NCI-H2227 (cell line): Measurements from ENCODE around the gene LIME1.
"Not testable (repeated sequence)": the region's sequence is repeated elsewhere in the genome, so short reads cannot be mapped to it uniquely, and the experiment has no call there.

Source experiments
- DNase-seq: peaks from one replicate; lab custom pipeline; 2025; ENCODE audit not compliant: unreplicated experiment; lab: John Stamatoyannopoulos, UW

LIME1 gene

DNA sequence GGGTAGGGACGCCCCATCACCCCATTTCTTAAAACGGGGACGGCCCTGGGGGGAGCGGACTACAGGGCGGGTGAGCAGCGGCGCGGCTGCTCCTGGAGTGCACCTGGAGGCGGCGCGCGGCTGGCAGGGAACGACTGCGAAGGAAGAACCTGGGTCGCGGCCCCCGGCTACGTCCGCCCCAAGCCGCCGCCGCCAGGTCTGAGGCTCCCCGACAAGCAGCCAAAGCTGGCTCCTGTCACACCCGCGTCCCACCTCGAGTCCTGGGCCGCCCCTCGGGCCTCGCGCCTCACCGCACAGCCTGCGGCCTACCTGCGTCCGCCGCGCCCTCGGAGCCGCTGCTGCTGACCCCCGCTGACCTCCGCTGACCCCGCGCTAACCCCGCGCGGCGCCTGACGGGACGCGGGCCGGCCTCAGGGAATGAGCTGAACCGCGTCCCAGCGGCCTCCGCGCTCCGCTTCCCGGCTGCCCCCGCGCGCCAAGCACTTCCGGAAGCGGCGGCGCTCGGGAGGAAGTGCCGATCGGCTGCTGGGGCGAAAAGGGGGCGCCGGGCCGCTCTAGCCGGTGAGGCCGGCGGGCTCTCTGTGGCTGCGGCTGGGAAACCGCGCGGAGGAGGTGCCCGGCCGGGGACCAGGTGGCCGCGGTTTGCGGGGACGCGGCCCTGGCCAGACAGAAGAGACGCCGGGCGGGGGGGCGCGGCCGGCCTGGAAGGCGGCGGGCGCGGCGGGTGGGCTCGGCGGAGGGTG is 28.7 kb upstream of the LIME1 start, which contains the start of the genes ARFRP1 and ZGPAT:
TSS of gene ARFRP1 (minus strand) at position 419 of the 743 bp plus-strand sequence. CDS start 885 bp downstream, outside the sequence.
TSS of gene ZGPAT (plus strand) at position 482 of the 743 bp plus-strand sequence. CDS start 542 bp downstream, outside the sequence.
- peak; percentile 94 for DNase-seq

DNA sequence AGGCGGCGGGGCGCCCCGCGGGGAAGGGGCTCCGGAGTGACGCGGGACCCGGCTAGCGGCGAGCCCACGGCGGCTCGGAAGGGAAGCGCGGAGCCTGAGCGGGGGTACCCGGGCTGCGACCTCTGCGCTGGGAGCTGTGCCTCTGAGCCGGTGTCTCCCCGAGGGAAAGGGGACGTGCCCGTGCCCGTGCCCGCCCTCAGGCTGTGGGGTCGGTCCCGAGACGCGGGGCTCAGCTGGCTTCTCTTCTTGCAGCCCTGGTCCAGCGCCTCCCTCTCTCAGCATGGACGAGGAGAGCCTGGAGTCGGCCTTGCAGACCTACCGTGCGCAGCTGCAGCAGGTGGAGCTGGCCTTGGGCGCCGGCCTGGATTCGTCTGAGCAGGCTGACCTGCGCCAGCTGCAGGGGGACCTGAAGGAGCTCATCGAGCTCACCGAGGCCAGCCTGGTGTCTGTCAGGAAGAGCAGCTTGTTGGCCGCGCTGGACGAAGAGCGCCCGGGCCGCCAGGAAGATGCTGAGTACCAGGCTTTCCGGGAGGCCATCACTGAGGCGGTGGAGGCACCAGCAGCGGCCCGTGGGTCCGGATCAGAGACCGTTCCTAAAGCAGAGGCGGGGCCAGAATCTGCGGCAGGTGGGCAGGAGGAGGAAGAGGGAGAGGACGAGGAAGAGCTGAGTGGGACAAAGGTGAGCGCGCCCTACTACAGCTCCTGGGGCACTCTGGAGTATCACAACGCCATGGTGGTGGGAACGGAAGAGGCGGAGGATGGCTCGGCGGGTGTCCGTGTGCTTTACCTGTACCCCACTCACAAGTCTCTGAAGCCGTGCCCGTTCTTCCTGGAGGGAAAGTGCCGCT is 27.9 kb upstream of the LIME1 start:
- peak; percentile 71 for DNase-seq

DNA sequence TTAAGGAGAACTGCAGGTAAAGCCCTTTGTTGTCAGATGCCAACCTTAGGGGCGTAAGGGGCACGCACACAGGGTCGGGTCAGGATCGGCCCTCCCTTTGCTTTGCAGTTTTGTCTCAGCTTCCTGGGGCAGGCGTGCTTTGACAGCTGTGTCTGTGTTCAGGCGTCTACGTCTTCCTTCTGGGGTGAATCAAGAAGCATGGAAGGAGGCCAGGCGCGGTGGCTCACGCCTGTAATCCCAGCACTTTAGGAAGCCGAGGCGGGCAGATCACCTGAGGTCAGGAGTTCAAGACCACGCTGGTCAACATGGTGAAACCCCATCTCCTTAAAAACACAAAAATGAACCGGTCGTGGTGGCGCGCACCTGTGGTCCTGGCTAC is 27.3 kb upstream of the LIME1 start:
- no peak for DNase-seq

DNA sequence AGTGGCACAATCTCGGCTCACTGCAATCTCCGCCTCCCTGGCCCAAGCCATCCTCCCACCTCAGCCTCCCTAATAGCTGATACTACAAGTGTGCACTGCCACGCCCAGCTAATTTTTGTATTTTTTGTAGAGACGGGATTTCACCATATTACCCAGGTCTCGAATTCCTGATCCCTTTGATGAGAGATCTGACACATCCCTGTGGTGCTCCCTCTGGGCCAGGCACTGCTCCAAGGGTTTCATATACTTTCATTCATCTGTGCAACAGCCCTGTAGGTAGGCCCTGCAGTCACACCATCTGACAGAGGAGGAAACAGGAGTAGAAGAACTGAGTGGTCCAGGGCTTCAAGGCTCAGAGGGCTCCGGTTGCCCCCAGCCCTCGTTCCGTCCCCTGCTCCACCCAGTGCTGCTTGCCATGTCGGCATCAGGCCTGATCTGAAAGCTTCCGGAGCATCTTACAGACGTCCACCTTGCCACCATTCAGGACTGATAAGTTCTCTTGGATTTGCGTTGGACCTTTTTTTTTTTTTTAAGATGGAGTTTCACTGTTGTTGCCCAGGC is 25.3 kb upstream of the LIME1 start:
- DNase-seq: no peak

DNA sequence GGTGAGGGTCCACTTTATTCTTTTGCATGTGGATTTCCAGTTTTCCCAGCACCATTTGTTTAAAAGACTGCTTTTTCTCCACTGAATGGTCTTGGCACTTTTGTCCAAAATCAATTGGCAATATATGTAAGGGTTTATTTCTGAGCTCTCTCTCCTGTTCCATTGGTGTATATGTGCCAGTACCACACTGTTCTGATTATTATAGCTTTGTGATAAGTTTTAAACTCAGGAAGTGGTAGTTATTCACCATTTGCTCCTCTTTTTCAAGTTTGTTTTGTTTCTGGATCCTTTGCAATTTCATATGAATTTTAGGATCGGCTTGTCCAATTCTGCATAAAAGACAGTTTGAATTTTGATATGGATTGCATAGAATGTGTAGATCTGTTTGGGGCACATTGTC is 24.3 kb upstream of the LIME1 start:
- DNase-seq: no peak

DNA sequence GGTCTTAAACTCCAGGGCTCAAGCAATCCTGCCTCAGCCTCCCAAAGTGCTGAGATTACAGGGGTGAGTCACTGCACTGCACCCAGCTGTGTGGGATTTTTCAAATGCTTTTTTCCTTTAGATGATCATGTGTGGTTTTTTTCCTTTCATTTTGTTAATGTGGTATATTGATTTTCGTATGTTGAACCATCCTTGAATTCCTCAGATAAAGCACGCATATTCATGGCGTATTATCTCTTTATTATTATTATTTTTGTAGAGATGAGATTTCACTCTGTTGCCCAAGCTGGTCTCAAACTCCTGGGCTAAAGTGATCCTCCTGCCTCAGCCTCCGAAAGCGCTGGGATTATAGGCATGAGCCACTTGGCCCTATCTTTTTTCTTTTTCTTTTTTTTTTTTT is 21.6 kb upstream of the LIME1 start:
- DNase-seq: no peak

DNA sequence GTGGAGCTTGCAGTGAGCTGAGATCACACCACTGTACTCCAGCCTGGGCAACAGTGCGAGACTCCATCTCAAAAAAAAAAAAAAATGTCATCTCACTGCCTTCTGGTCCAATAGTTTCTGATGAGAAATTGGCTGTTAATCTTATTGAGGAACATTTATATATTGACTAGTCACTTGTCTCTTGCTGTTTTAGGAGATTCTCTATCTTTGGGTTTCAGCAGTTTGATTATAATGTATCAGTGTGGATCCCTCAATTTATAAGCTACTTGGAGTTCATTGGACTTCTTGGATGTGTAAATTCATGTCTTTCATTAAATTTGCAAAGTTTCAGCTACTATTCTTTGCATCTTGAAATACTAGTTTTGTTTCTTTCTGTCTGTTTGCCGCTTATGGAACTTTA is 17.5 kb upstream of the LIME1 start:
- DNase-seq: no peak

DNA sequence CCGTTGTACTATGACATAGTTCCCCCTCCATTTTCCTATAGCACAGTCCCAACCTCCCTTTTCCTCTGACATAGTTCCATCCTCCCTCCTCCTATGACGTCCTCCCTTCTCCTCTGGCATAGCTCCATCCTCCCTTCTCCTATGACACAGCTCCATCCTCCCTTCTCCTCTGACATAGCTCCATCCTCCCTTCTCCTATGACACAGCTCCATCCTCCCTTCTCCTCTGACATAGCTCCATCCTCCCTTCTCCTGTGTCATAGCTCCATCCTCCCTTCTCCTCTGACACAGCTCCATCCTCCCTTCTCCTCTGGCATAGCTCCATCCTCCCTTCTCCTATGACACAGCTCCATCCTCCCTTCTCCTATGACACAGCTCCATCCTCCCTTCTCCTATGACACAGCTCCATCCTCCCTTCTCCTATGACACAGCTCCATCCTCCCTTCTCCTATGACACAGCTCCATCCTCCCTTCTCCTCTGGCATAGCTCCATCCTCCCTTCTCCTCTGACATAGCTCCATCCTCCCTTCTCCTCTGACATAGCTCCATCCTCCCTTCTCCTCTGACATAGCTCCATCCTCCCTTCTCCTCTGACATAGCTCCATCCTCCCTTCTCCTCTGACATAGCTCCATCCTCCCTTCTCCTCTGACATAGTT is 13.4 kb upstream of the LIME1 start:
- not testable (repeated sequence) for DNase-seq

DNA sequence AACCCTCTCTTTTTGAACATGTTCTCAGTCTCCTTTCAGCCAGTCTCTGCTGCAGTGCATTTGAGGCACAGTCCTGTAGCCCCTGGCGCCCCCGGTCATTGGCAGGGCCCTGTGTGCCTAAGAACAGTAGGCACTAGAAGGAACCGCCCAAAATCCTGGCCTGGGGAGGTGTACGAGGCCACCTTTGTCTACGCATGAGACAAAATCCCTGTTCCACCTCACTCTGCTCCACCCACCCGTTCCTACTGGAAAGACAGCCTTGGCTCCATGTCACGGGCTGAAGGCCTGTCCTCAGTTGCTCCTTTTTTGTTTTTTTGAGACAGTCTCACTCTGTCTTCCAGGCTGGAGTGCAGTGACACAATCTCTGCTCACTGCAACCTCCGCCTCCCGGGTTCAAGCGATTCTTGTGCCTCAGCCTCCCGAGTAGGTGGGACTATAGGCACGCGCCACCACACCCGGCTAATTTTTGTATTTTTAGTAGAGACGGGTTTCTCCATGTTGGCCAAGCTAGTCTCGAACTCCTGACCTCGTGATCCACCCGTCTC is 6.2 kb upstream of the LIME1 start:
- not testable (repeated sequence) for DNase-seq

DNA sequence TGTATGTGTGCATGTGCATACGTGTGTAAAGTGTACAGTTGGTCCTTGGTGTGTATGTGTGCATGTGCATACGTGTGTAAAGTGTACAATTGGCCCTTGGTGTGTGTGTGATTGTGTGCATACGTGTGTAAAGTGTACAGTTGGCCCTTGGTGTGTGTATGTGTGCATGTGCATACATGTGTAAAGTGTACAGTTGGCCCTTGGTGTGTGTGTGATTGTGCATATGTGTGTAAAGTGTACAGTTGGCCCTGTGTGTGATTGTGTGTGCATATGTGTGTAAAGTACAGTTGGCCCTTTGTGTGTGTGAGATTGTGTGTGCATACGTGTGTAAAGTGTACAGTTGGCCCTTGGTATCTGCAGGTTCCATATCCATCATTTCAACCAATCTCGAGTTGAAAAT is 5.1 kb upstream of the LIME1 start:
- DNase-seq: no peak

DNA sequence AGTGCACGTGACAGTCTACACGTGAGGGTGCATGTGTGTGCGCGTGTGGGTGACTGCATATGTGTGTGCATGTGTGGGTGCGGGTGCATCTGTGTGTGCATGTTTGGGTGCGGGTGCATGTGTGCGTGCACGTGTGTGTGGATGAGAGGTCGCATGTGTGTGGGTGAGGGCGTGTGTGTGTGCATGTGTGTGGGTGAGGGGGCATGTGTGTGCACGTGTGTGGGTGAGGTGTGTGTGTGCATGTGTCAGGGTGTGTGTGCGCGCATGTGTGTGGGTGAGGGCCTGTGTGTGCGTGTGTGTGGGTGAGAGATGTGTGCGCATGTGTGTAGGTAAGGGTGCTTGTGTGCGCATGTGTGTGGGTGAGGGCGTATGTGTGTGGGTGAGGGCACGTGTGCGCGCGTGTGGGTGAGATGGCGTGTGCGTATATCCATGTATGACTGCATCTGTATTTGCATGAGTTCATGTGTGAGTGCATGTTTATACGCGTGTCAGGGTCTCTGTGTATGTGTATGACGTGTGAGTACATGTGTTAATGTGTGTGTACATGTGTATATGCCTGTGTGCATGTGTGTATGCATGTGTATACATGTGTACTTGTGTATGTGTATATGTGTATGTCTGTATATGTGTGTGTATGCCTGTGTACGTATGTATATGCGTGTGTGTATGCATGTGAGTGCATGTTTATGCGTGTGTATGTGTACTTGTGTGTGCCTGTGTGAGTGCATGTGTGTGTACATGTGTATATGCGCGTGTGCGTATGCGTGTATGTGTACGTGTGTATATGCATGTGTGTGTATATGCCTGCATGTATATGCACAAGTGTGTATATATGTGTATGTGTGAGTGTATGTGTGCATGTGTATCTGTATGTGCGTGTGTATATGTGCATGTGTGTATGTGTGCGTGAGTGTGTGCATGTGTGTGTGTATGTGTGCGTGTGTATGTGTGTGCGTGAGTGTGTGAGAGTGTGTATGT is 4.1 kb upstream of the LIME1 start:
- no peak for DNase-seq

DNA sequence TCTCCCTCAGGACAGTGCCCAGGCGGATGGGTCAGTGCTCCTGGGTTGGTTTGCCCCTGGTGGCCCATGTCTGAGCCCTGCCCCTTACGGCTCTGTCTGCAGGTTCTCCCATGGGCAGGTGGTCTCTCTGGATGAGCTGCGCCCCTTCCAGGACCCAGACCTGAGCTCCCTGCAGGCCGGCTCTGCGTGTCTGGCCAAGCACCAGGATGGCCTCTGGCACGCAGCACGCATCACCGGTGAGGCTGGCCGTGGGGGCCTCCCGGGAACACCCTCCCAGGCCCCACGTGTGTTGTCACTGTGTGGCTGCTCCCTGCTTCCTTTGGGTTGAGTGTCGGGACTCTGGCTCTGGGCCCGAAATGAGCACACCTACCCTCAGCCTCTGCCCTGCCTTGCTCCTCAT is 3.3 kb upstream of the LIME1 start:
- DNase-seq: no peak

DNA sequence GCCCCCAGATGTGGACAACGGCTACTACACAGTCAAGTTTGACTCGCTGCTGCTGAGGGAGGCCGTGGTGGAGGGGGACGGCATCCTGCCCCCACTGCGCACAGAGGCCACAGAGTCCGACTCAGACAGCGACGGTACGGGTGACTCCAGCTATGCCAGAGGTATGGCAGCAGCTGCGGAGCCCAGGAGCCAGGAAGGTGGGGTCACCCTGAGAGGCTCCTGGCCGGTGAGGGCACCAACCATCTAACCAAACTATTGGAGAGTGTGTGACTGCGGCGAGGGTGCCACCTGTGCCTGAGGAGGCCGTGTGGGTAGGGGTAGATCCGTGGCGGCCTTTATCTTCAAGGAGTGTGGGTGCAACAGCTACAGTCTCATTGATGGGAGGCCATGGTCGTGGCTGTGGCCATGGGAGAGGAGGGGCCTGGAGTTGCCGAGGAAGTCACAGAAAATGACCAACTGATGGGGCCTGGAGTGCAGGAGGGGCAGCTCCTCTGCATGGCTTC is 2.8 kb upstream of the LIME1 start:
- DNase-seq: no peak

DNA sequence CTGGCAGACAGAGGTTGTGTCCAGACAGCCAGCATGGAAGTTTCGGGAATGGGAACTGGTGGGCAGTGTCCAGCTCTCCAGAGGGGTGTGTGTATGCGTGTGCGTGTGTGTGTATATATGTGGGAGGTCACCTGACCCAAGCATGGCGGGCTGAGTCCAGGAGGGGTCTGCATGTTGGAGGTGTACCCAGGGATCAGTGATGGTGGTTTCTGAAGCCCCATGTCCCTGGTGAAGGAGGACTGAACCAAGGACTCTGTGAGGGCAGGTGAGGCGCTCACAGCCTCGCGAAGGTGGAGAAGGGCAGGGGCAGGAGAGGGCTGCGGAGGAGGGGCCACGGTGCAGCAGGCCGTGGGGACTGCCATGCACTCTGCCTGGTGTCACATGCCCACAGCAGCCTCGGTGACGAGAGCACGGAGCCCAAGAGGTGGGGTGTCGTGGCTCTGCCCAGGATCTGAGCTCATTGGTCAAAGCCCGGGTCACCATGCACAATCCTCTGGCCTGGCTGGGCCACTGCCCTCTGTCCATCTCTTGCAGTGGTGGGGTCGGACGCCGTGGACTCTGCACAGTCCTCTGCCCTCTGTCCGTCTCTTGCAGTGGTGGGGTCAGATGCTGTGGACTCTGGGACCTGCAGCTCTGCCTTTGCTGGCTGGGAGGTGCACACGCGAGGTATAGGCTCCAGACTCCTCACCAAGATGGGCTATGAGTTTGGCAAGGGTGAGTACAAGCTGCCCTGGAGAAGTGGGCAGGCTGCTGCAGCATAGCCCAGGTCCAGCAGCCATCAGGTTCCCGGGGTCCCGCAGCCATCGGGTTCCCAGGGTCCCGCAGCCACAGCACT is 2.1 kb upstream of the LIME1 start:
- DNase-seq: no peak

DNA sequence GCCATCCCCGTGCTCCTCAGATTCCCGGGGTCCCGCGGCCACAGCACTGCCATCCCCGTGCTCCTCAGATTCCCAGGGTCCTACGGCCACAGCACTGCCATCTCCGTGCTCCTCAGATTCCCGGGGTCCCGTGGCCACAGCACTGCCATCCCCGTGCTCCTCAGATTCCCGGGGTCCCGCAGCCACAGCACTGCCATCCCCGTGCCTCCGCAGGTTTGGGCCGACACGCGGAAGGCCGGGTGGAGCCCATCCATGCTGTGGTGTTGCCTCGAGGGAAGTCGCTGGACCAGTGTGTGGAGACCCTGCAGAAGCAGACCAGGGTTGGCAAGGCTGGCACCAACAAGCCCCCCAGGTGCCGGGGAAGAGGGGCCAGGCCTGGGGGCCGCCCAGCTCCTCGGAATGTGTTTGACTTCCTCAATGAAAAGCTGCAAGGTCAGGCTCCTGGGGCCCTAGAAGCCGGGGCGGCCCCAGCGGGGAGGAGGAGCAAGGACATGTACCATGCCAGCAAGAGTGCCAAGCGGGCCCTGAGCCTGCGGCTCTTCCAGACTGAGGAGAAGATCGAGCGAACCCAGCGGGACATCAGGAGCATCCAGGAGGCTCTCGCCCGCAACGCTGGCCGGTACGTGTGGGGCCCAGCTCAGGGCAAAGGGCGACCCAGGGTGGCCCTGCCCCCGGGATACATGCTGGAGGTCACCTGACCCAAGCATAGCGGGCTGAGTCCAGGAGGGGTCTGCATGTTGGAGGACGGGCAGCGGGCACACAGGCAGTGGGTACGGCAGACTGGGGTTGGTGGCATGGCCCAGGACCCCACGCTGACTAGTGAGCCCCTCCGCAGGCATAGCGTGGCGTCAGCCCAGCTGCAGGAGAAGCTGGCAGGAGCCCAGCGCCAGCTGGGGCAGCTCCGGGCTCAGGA is 1.3 kb upstream of the LIME1 start:
- no peak for DNase-seq

DNA sequence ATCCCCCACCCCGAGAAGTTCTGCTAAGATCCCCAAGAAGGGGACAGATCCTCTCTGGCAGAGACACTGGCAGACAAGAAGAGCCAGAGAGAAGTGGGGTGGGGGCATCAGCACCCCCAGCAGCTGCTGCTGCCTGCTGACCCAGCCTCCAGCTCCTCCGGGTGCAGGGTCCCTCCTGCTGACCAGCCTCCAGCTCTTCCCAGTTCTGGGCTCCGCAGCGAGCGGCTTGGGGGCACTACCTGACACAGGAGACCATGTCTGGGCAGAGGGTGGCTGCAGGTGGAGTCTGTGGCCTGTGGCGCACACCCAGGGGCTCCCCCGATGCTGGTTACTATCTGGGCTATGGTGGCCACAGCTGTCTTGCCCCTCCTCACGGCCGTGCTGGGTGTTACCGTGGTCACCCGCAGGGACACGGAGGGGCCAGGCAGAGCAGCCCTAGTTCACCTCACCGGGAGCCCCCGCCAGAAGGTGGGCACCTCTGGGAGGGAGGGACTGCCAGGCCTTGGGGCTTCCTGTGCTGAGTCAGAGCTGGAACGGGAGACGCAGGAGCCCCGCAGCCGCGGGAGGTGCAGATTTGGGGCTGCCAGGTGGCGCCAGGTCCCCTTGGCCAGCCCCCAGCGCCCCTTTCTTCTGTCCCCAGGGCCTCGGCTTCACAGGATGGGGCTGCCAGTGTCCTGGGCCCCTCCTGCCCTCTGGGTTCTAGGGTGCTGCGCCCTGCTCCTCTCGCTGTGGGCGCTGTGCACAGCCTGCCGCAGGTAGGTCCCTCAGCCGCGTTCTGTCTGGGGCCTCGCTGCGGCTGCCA is 630 bp downstream of the LIME1 start:
- DNase-seq: no peak

DNA sequence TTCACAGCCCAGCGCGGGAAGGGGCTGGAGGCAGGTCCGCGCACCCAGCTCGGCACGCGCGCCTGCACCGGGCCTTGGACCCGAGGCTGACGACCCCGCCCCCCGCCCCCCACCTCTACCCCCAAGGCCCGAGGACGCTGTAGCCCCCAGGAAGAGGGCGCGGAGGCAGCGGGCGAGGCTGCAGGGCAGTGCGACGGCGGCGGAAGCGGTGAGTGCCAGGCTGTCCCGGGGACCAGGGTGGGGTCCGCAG is 1.2 kb downstream of the LIME1 start:
- DNase-seq: no peak
